Keratinocyte (primary cell): ENCODE results near the gene TAF4B. TPM values are rescaled to one million over a fixed set of nuclear protein-coding genes. Genes with fewer than 3 reads are reported as not detected.

Experiments used
- DNase-seq: peaks from one replicate; pipeline ENCODE4 v3.0.0-alpha.2; 2011; ENCODE audit warnings: low read depth, missing footprints, low spot score
- FAIRE-seq: peaks from 2 replicates; lab custom pipeline; 2011; peaks lifted over from hg19 to GRCh38; lab: Jason Lieb, UNC
- H2AFZ ChIP-seq: 2 replicates; pipeline ENCODE4 v1.6.0; 2012; ENCODE audit warnings: low read length, control low read depth, inconsistent platforms; ENCODE audit not compliant: control insufficient read depth
- H3K27ac ChIP-seq: 2 replicates; pipeline ENCODE4 v1.5.1; 2011; ENCODE audit warnings: low read length; ENCODE audit not compliant: control insufficient read depth, insufficient read depth
- H3K27me3 ChIP-seq: 3 replicates; pipeline ENCODE4 v1.6.0; 2011; ENCODE audit warnings: low read length; ENCODE audit not compliant: control insufficient read depth, insufficient read depth; ENCODE audit errors: extremely low read depth
- H3K36me3 ChIP-seq, 2 experiments: 2 replicates in 1 of 2; 3 replicates in 1 of 2; pipeline ENCODE4 v1.5.1; 2011; ENCODE audit warnings: low read length in 2 of 2, mild to moderate bottlenecking in 1 of 2; ENCODE audit not compliant: control insufficient read depth in 2 of 2, insufficient read depth in 2 of 2; ENCODE audit errors: extremely low read depth in 1 of 2
- H3K4me1 ChIP-seq: 3 replicates; pipeline ENCODE4 v1.5.1; 2011; ENCODE audit warnings: low read length; ENCODE audit not compliant: control insufficient read depth, insufficient read depth; ENCODE audit errors: extremely low read depth
- H3K4me2 ChIP-seq: 3 replicates; pipeline ENCODE4 v1.6.0; 2011; ENCODE audit warnings: low read depth, low read length; ENCODE audit not compliant: control insufficient read depth, insufficient read depth; ENCODE audit errors: extremely low read depth
- H3K4me3 ChIP-seq, 3 experiments: fragments of 200-600 bp in 1 of 3; sonication (generic) in 1 of 3; 2 replicates in 2 of 3; 3 replicates in 1 of 3; pipeline ENCODE4 v1.5.1; 2011 to 2016; ENCODE audit warnings: low read length in 3 of 3, mild to moderate bottlenecking in 3 of 3, control low read depth in 2 of 3, inconsistent platforms in 1 of 3, low read depth in 1 of 3, mixed read lengths in 1 of 3, mixed run types in 1 of 3, moderate library complexity in 1 of 3; ENCODE audit not compliant: control insufficient read depth in 2 of 3, insufficient read depth in 2 of 3; ENCODE audit errors: extremely low read depth in 1 of 3
- H3K79me2 ChIP-seq: 2 replicates; pipeline ENCODE4 v1.6.0; 2012; ENCODE audit warnings: low read length; ENCODE audit not compliant: control insufficient read depth, insufficient read depth
- H3K9ac ChIP-seq: 3 replicates; pipeline ENCODE4 v1.6.0; 2011; ENCODE audit warnings: low read length; ENCODE audit not compliant: control insufficient read depth, insufficient read depth; ENCODE audit errors: extremely low read depth
- H3K9me1 ChIP-seq: 3 replicates; pipeline ENCODE4 v1.6.0; 2011; ENCODE audit warnings: low read length; ENCODE audit not compliant: control insufficient read depth, insufficient read depth; ENCODE audit errors: extremely low read depth
- H3K9me3 ChIP-seq: 2 replicates; pipeline ENCODE4 v1.5.1; 2012; ENCODE audit warnings: low read depth, low read length; ENCODE audit not compliant: control insufficient read depth
- H4K20me1 ChIP-seq: 3 replicates; pipeline ENCODE4 v1.6.0; 2011; ENCODE audit warnings: low read length; ENCODE audit not compliant: control insufficient read depth, insufficient read depth; ENCODE audit errors: extremely low read depth
- EZH2 ChIP-seq: IDR thresholded peaks from one replicate; pipeline ENCODE4 v1.6.1; 2012; ENCODE audit warnings: inconsistent platforms, mild to moderate bottlenecking, low read length, moderate library complexity
- dilution Hi-C: fragments of 300-500 bp; cut with MboI; formaldehyde crosslinking; loops from one replicate; pipeline ENCODE4 v1.7.0; 2020; ENCODE audit warnings: low sequenced_read_pairs; ENCODE audit not compliant: extremely low pct_ligation_motif_present
- polyA plus RNA-seq, 5 experiments: library from polyadenylated mRNA; depleted of rRNA in 3 of 5; stranded (reverse) in 3 of 5; stranded (forward) in 1 of 5; unstranded in 1 of 5; fragments of >200 nt; gene quantifications; 1 replicate in 1 of 5; 2 replicates in 3 of 5; 3 replicates in 1 of 5; pipeline versions ENCODE4 v1.2.1 to v1.2.3, GENCODE V29; 2011 to 2012; ENCODE audit warnings: missing spikeins in 2 of 5, low read depth in 1 of 5, low replicate concordance in 1 of 5
- TF ChIP-seq, protein P1 (sequence below), 3 experiments: IDR thresholded peaks in 1 of 3; conservative IDR thresholded peaks in 1 of 3; optimal IDR thresholded peaks in 1 of 3; 2 replicates in 2 of 3; 3 replicates in 1 of 3; pipeline versions ENCODE3 to v1.5.1; 2011; ENCODE audit warnings: low read length in 3 of 3, mild to moderate bottlenecking in 3 of 3, moderate library complexity in 2 of 3, control low read depth in 1 of 3, inconsistent platforms in 1 of 3; ENCODE audit not compliant: insufficient read depth in 2 of 3; ENCODE audit errors: extremely low read depth in 1 of 3

The TAF4B gene
- polyA plus RNA-seq, 1 donor (not counting 4 experiments of a cell fraction or from before 2014, with no cell fraction given), result 5.9 TPM

GRCh38 chr18:26438980-26439379, 212.7 kb downstream of the TAF4B start:
- DNase-seq (no peak), FAIRE-seq (no peak)
- dilution Hi-C loops, result no loop called here

GRCh38 chr18:26439537-26439936, 213.3 kb downstream of the TAF4B start:
- Histone ChIP-seq H3K27me3 (no peaks in the 10 kb centered on the region), H3K27ac (no peak overlapping the region), H3K36me3 (no peaks in the 10 kb centered on the region), H3K79me2 (no peaks in the 10 kb centered on the region), H3K4me2 (no peak overlapping the region), H2AFZ (no peak overlapping the region), H3K9ac (no peak overlapping the region), H4K20me1 (no peaks in the 10 kb centered on the region), H3K9me3 (no peaks in the 10 kb centered on the region), H3K4me1 (peaks cover 38% of the 10 kb centered on the region), H3K4me3 (no peak overlapping the region), H3K9me1 (no peaks in the 10 kb centered on the region)
- dilution Hi-C loops, result no loop called here
- FAIRE-seq (no peak), DNase-seq (no peak)
- no peak for TF ChIP-seq EZH2
- TF ChIP-seq, protein P1, sequence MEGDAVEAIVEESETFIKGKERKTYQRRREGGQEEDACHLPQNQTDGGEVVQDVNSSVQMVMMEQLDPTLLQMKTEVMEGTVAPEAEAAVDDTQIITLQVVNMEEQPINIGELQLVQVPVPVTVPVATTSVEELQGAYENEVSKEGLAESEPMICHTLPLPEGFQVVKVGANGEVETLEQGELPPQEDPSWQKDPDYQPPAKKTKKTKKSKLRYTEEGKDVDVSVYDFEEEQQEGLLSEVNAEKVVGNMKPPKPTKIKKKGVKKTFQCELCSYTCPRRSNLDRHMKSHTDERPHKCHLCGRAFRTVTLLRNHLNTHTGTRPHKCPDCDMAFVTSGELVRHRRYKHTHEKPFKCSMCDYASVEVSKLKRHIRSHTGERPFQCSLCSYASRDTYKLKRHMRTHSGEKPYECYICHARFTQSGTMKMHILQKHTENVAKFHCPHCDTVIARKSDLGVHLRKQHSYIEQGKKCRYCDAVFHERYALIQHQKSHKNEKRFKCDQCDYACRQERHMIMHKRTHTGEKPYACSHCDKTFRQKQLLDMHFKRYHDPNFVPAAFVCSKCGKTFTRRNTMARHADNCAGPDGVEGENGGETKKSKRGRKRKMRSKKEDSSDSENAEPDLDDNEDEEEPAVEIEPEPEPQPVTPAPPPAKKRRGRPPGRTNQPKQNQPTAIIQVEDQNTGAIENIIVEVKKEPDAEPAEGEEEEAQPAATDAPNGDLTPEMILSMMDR (optimal IDR thresholded peaks at IDR 0.05 in 1 of 3, IDR thresholded peaks at IDR 0.05 in 1 of 3, conservative IDR thresholded peaks at IDR 0.05 in 1 of 3; ENCODE audit: extremely low read depth in 1 of 3, insufficient read depth in 2 of 3, low read length in 3 of 3), result no peak

More at GRCh38 chr18:26438980-26439379, 212.7 kb downstream of the TAF4B start:
- H3K4me1 ChIP-seq, result peaks cover 38% of the 10 kb centered on the region
- no peaks in the 10 kb centered on the region for H4K20me1 ChIP-seq
- H3K9me1 ChIP-seq, result no peaks in the 10 kb centered on the region
- no peak overlapping the region for H3K4me2 ChIP-seq
- no peak overlapping the region for H3K27ac ChIP-seq
- H3K9me3 ChIP-seq, result no peaks in the 10 kb centered on the region
- no peaks in the 10 kb centered on the region for H3K79me2 ChIP-seq
- TF ChIP-seq EZH2, result no peak
- TF ChIP-seq, protein P1 (optimal IDR thresholded peaks at IDR 0.05 in 1 of 3, IDR thresholded peaks at IDR 0.05 in 1 of 3, conservative IDR thresholded peaks at IDR 0.05 in 1 of 3; ENCODE audit: extremely low read depth in 1 of 3, insufficient read depth in 2 of 3, low read length in 3 of 3), result no peak
- H3K36me3 ChIP-seq, result no peaks in the 10 kb centered on the region
- H2AFZ ChIP-seq, result no peak overlapping the region
- H3K4me3 ChIP-seq, result no peak overlapping the region
- no peaks in the 10 kb centered on the region for H3K27me3 ChIP-seq
- no peak overlapping the region for H3K9ac ChIP-seq
